ENCODE results near the gene VANGL2.

The VANGL2 gene

DNA sequence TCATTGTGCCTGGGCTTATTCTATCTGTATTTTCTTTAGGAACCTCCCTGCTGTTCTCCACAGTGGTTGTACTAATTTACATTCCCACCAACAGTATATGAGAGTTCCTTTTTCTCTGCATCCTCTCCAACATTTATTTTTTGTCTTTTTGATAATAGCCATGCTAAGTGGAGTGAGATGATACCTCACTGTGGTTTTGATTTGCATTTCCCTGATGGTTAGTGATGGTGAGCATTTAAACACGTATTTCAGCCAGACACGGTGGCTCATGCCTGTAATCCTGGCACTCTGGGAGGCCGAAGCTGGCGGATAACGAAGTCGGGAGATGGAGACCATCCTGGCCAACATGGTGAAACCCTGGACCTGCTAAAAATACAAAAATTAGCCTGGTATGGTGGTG, 64.8 kb downstream of the VANGL2 start:
- no peak for DNase-seq

DNA sequence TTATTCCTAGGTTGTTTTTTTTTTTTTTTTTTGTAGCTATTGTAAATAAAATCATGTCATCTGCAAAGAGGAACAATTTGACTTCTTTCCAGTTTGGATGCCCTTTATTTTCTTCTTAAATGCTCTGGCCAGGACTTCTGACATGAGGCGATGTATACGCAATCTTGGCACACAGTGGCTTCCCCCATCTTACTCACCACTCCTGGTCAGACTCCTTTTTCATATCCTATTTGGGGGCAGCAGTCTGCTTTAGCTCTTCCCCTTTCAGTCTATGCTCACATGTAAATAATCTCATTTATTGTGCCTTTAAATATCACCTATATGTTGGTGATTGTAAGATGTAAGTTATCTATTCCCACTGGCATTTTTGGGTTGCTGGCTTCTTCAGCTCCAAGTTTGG, 66.6 kb downstream of the VANGL2 start:
- peak; percentile 18 for DNase-seq

DNA sequence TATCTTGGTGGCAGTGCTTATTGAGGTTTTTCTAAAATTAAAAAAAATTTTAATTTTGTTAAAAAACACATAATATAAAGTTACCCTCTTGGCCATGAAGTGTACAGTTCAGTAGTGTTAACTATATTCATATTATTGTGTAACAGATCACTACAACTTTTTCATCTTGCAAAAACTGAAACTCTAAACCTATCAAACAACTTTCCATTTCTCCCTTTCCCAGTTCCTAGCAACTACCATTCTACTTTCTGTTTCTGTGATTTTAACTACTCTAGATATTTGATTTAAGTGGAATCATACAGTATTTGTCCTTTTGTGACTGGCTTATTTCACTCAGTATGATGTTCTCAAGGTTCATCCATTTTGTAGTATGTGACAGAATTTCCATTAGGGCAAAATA, 67.2 kb downstream of the VANGL2 start:
- DNase-seq, result no peak

DNA sequence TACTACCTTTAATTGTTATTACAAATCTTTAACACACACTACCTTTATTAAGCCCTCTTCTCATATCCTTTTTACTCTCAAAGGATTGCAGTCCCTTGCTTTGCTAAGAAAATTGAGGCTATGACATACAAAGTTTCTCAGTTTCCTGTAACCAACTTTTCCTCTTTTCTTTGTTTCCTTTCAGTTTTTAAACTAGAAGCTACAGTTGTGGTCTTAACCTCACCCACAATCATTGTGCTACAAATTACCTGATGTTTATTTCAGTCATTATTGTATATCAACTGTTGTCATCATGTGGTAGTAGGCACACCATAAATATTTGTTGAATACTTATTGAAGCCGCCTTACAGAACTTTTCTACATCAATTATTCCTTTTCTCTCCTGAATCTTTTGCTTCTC, 70.9 kb downstream of the VANGL2 start:
- DNase-seq, result no peak

DNA sequence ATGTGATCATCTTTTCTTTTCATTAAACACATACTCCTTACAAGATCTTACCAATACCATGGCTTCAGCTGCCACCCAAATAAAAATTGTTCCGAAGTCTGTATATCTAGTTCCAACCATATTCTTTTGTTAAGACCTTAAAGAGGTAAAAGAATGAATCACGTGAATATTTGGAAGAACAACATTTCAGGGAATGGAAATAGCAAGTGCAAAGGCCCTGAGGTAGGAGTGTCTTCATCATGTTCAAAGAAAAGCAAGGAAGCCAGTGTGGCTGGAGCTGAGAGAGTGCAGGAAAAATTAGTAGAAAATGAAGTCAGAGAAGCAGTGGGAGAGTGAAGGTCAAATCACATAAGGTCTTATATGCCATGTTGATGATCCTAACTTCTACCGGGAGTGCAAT, 71.7 kb downstream of the VANGL2 start:
- no peak for DNase-seq

DNA sequence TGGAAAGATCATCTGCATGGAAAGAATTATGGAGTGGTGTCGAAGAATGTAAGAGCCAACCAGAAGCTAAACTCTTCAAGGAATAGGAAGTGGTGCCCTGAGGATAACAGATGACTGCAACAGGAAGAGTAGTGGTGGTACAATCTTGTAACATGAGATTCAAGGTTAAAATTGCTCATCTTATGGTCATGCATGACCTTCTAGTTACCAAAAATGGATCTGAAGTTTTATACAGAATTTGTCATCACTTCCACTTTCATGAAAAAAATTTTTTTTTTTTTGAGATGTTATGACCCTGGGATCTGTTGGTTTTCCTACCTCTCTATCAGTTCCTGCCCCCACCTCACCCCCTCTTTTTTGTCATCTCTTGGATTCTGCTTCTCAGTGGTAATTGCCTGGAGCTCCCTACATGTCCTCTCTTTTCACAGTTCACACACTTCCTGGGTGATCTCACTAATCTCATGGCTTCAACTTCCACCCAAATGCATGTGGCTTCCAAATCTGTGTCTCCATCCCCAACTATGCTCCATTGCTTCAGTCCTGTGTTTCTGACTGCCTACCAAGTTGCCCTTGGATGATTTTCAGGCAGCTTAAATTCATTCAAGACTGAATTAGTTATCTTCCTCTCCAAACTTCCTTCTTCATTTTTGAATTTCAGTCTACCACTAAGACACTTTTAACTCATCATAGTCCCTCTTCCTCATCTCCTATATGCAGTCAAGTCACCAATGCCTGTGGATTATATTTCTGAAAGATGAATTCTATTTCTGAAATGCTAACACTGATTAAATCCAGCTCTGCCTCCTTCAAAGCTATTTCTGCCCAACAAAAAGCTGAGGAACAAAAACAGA, 74.3 kb downstream of the VANGL2 start:
- peak; percentile 20 for DNase-seq

Measured in hematopoietic multipotent progenitor cell treated with erythropoietin and hydrocortisone succinate and interleukin-3 and kit ligand, for 4 days (in vitro differentiated cells).